ENCODE results near the gene PFKFB3.
"Not testable (repeated sequence)": the region's sequence is repeated elsewhere in the genome, so short reads cannot be mapped to it uniquely, and the experiment has no call there.

PFKFB3 gene

GRCh38 chr10:6186894-6187256, 15.9 kb upstream of the PFKFB3 start:
- H3K27ac ChIP-seq: no peak overlapping the region
- no peak for DNase-seq
- TF ChIP-seq CTCF (IDR thresholded peaks at IDR 0.05; ENCODE audit: low read depth, low read length): no peak
- no peaks in the 10 kb centered on the region for H3K36me3 ChIP-seq
- H3K9me3 ChIP-seq (ENCODE audit: severe bottlenecking): no peaks in the 10 kb centered on the region
- no peak overlapping the region for H3K4me3 ChIP-seq (ENCODE audit: low read depth, low read length)
- peaks cover 23% of the 10 kb centered on the region for H3K27me3 ChIP-seq (ENCODE audit: insufficient read depth, low read depth, severe bottlenecking)

- TF ChIP-seq CTCF (IDR thresholded peaks at IDR 0.05; ENCODE audit: low read depth, low read length): no peak
- no peak for DNase-seq
- no peak overlapping the region for H3K4me3 ChIP-seq (ENCODE audit: low read depth, low read length)
Measured at GRCh38 chr10:6187278-6187677, 15.5 kb upstream of the PFKFB3 start.

GRCh38 chr10:6190033-6190432, 12.7 kb upstream of the PFKFB3 start:
- DNase-seq; H3K36me3 ChIP-seq; H3K27ac ChIP-seq; H3K9me3 ChIP-seq (ENCODE audit: severe bottlenecking); H3K4me3 ChIP-seq (ENCODE audit: low read depth, low read length): not testable (repeated sequence)
- H3K27me3 ChIP-seq (ENCODE audit: insufficient read depth, low read depth, severe bottlenecking): peaks cover 28% of the 10 kb centered on the region

More at GRCh38 chr10:6187278-6187677, 15.5 kb upstream of the PFKFB3 start:
- no peaks in the 10 kb centered on the region for H3K9me3 ChIP-seq (ENCODE audit: severe bottlenecking)
- H3K36me3 ChIP-seq: no peaks in the 10 kb centered on the region
- peaks cover 23% of the 10 kb centered on the region for H3K27me3 ChIP-seq (ENCODE audit: insufficient read depth, low read depth, severe bottlenecking)
- H3K27ac ChIP-seq: no peak overlapping the region

- no peak for TF ChIP-seq CTCF (IDR thresholded peaks at IDR 0.05; ENCODE audit: low read depth, low read length)
Measured at GRCh38 chr10:6191147-6191546, 11.6 kb upstream of the PFKFB3 start.

GRCh38 chr10:6191569-6191968, 11.2 kb upstream of the PFKFB3 start:
- TF ChIP-seq CTCF (IDR thresholded peaks at IDR 0.05; ENCODE audit: low read depth, low read length): no peak

More at GRCh38 chr10:6191147-6191546, 11.6 kb upstream of the PFKFB3 start:
- no peak for DNase-seq
- no peaks in the 10 kb centered on the region for H3K9me3 ChIP-seq (ENCODE audit: severe bottlenecking)
- H3K27ac ChIP-seq: no peak overlapping the region
- no peaks in the 10 kb centered on the region for H3K36me3 ChIP-seq
- H3K4me3 ChIP-seq (ENCODE audit: low read depth, low read length): no peak overlapping the region
- H3K27me3 ChIP-seq (ENCODE audit: insufficient read depth, low read depth, severe bottlenecking): peaks cover 23% of the 10 kb centered on the region

GRCh38 chr10:6193342-6193741, 9.4 kb upstream of the PFKFB3 start:
- not testable (repeated sequence) for H3K9me3 ChIP-seq (ENCODE audit: severe bottlenecking); DNase-seq; H3K4me3 ChIP-seq (ENCODE audit: low read depth, low read length); H3K36me3 ChIP-seq; H3K27ac ChIP-seq
- H3K27me3 ChIP-seq (ENCODE audit: insufficient read depth, low read depth, severe bottlenecking): peaks cover 21% of the 10 kb centered on the region

More at GRCh38 chr10:6191569-6191968, 11.2 kb upstream of the PFKFB3 start:
- Histone ChIP-seq H3K27ac (no peak overlapping the region), H3K9me3 (ENCODE audit: severe bottlenecking) (no peaks in the 10 kb centered on the region), H3K27me3 (ENCODE audit: insufficient read depth, low read depth, severe bottlenecking) (peaks cover 22% of the 10 kb centered on the region), H3K4me3 (ENCODE audit: low read depth, low read length) (no peak overlapping the region), H3K36me3 (no peaks in the 10 kb centered on the region)
- no peak for DNase-seq

GRCh38 chr10:6194311-6194710, 8.4 kb upstream of the PFKFB3 start:
- DNase-seq: no peak
- TF ChIP-seq CTCF (IDR thresholded peaks at IDR 0.05; ENCODE audit: low read depth, low read length): no peak

More at GRCh38 chr10:6194311-6194710, 8.4 kb upstream of the PFKFB3 start:
- Histone ChIP-seq H3K9me3 (ENCODE audit: severe bottlenecking) (no peaks in the 10 kb centered on the region), H3K4me3 (ENCODE audit: low read depth, low read length) (no peak overlapping the region), H3K27ac (no peak overlapping the region), H3K36me3 (no peaks in the 10 kb centered on the region), H3K27me3 (ENCODE audit: insufficient read depth, low read depth, severe bottlenecking) (peaks cover 21% of the 10 kb centered on the region)
